ENCODE results near the gene LRRC61.

GRCh38 chr7:150377635-150378034 lies 54.5 kb downstream of the LRRC61 start:
- TF ChIP-seq SIN3A (IDR thresholded peaks at IDR 0.05; ENCODE audit: borderline replicate concordance, insufficient read depth, low read length) (no peak), REST (IDR thresholded peaks at IDR 0.05; ENCODE audit: insufficient read depth in 1 of 2, low read depth in 2 of 2, low read length in 2 of 2) (no peak), POLR2AphosphoS5 (IDR thresholded peaks at IDR 0.05; ENCODE audit: low read depth, low read length) (no peak)

Data from PFSK-1 (cell line).